Neural progenitor cell (in vitro differentiated cells): ENCODE measurements around the gene SUB1.

Source experiments
- CTCF ChIP-seq: fragments of 200-600 bp; sonication (generic); IDR thresholded peaks from 2 replicates; pipeline ENCODE4 v1.5.1; 2017; ENCODE audit warnings: antibody characterized with exemption, mild to moderate bottlenecking
- EZH2 ChIP-seq: fragments of 200-600 bp; sonication (generic); IDR thresholded peaks from 2 replicates; pipeline ENCODE4 v1.6.1; 2017; ENCODE audit warnings: antibody characterized with exemption, mild to moderate bottlenecking, moderate library complexity

- TF ChIP-seq CTCF (no peak), EZH2 (no peak)
Observed at GRCh38 chr5:32538031-32538547, 47.3 kb upstream of the SUB1 start.
